Subcutaneous abdominal adipose tissue (tissue), 5 donors: ENCODE data around the gene LRRC74A.

Experiments
- H3K27ac ChIP-seq: one replicate; pipeline ENCODE4 v1.7.0; 2013; ENCODE audit warnings: low read depth, mild to moderate bottlenecking, inconsistent platforms, low read length, moderate library complexity
- H3K27me3 ChIP-seq, 5 donors: one replicate each; pipeline ENCODE4 v1.7.0; 2013; ENCODE audit warnings: low read length in 5 of 5, inconsistent platforms in 1 of 5; ENCODE audit not compliant: control insufficient read depth in 5 of 5, insufficient read depth in 4 of 5
- H3K36me3 ChIP-seq, 5 donors: one replicate each; pipeline ENCODE4 v1.7.0; 2013; ENCODE audit warnings: low read length in 5 of 5; ENCODE audit not compliant: control insufficient read depth in 5 of 5, insufficient read depth in 5 of 5
- H3K4me1 ChIP-seq, 5 donors: one replicate each; pipeline ENCODE4 v1.7.0; 2013; ENCODE audit warnings: low read length in 5 of 5, mild to moderate bottlenecking in 3 of 5, moderate library complexity in 1 of 5; ENCODE audit not compliant: control insufficient read depth in 5 of 5, insufficient read depth in 5 of 5
- H3K4me3 ChIP-seq, 5 donors: one replicate each; pipeline ENCODE4 v1.7.0; 2013; ENCODE audit warnings: low read length in 5 of 5, low read depth in 1 of 5
- H3K9ac ChIP-seq, 5 donors: one replicate each; pipeline ENCODE4 v1.7.0; 2013; ENCODE audit warnings: low read length in 5 of 5, mild to moderate bottlenecking in 4 of 5, moderate library complexity in 3 of 5
- H3K9me3 ChIP-seq, 5 donors: one replicate each; pipeline ENCODE4 v1.7.0; 2013; ENCODE audit warnings: low read length in 5 of 5; ENCODE audit not compliant: control insufficient read depth in 5 of 5
- donor health status: healthy.
- donor health status: healthy.
- donor health status: healthy.
- donor health status: healthy.
- donor health status: healthy.

LRRC74A gene

GRCh38 chr14:76867516-76868453 lies 41.6 kb downstream of the LRRC74A start:
- Histone ChIP-seq H3K36me3 (no peaks in the 10 kb centered on the region), H3K4me3 (peak overlapping the region in 2 of 5 donors; percentile 27 to 36), H3K4me1 (peaks cover 0 to 44% (median 23%) of the 10 kb centered on the region in 5 donors), H3K9ac (peak overlapping the region in 1 of 5 donors; percentile 23), H3K27ac (no peak overlapping the region), H3K9me3 (no peaks in the 10 kb centered on the region), H3K27me3 (peaks cover 0 to 15% (median 7%) of the 10 kb centered on the region in 5 donors)

GRCh38 chr14:76868454-76869170 lies 42.4 kb downstream of the LRRC74A start:
- peaks cover 0 to 15% (median 7%) of the 10 kb centered on the region in 5 donors for H3K27me3 ChIP-seq
- no peak overlapping the region for H3K9ac ChIP-seq
- no peaks in the 10 kb centered on the region for H3K36me3 ChIP-seq
- no peaks in the 10 kb centered on the region for H3K9me3 ChIP-seq
- H3K4me3 ChIP-seq, result no peak overlapping the region
- peaks cover 0 to 39% (median 16%) of the 10 kb centered on the region in 5 donors for H3K4me1 ChIP-seq
- no peak overlapping the region for H3K27ac ChIP-seq

- H3K27me3 ChIP-seq, result peaks cover 0 to 15% (median 7%) of the 10 kb centered on the region in 5 donors
- H3K9me3 ChIP-seq, result no peaks in the 10 kb centered on the region
- H3K27ac ChIP-seq, result no peak overlapping the region
- H3K36me3 ChIP-seq, result no peaks in the 10 kb centered on the region
- H3K9ac ChIP-seq, result no peak overlapping the region
- H3K4me3 ChIP-seq, result no peak overlapping the region
- peaks cover under 1 to 26% (median 12%) of the 10 kb centered on the region in 5 donors for H3K4me1 ChIP-seq
These were observed 44.0 kb downstream of the LRRC74A start for GRCh38 chr14:76870166-76870565.

- Histone ChIP-seq H3K9ac (no peak overlapping the region), H3K27me3 (peaks cover 0 to 9% (median 2%) of the 10 kb centered on the region in 5 donors), H3K27ac (no peak overlapping the region), H3K4me3 (no peak overlapping the region), H3K36me3 (no peaks in the 10 kb centered on the region), H3K4me1 (peaks cover under 1 to 7% (median 6%) of the 10 kb centered on the region in 5 donors), H3K9me3 (no peaks in the 10 kb centered on the region)
These were observed 46.7 kb downstream of the LRRC74A start for GRCh38 chr14:76872796-76873432.

- Histone ChIP-seq H3K27ac (no peak overlapping the region), H3K4me3 (no peak overlapping the region), H3K36me3 (no peaks in the 10 kb centered on the region), H3K9me3 (no peaks in the 10 kb centered on the region), H3K4me1 (peaks cover 0 to 5% (median 0%) of the 10 kb centered on the region in 5 donors), H3K9ac (no peak overlapping the region), H3K27me3 (peaks cover 0 to 4% (median 0%) of the 10 kb centered on the region in 5 donors)
These were observed 48.5 kb downstream of the LRRC74A start for GRCh38 chr14:76874734-76875133.

GRCh38 chr14:76876076-76876475 lies 49.9 kb downstream of the LRRC74A start:
- no peak overlapping the region for H3K9ac ChIP-seq

GRCh38 chr14:76877871-76878270 lies 51.7 kb downstream of the LRRC74A start:
- H3K9me3 ChIP-seq, result no peaks in the 10 kb centered on the region
- no peaks in the 10 kb centered on the region for H3K36me3 ChIP-seq
- H3K27me3 ChIP-seq, result peaks cover 0 to under 1% (median 0%) of the 10 kb centered on the region in 5 donors
- H3K4me3 ChIP-seq, result no peak overlapping the region
- H3K9ac ChIP-seq, result no peak overlapping the region
- H3K4me1 ChIP-seq, result peaks cover 0 to 8% (median 0%) of the 10 kb centered on the region in 5 donors
- no peak overlapping the region for H3K27ac ChIP-seq

More at GRCh38 chr14:76876076-76876475, 49.9 kb downstream of the LRRC74A start:
- Histone ChIP-seq H3K36me3 (no peaks in the 10 kb centered on the region), H3K27me3 (no peaks in the 10 kb centered on the region), H3K9me3 (no peaks in the 10 kb centered on the region), H3K27ac (no peak overlapping the region), H3K4me3 (no peak overlapping the region), H3K4me1 (peaks cover 0 to 5% (median 0%) of the 10 kb centered on the region in 5 donors)

GRCh38 chr14:76880449-76880848 lies 54.2 kb downstream of the LRRC74A start:
- Histone ChIP-seq H3K4me3 (no peak overlapping the region), H3K27me3 (peaks cover 0 to 4% (median 0%) of the 10 kb centered on the region in 5 donors), H3K9me3 (no peaks in the 10 kb centered on the region), H3K27ac (no peak overlapping the region), H3K4me1 (peaks cover 0 to 20% (median 11%) of the 10 kb centered on the region in 5 donors), H3K36me3 (no peaks in the 10 kb centered on the region), H3K9ac (no peak overlapping the region)

GRCh38 chr14:76881348-76881747 lies 55.1 kb downstream of the LRRC74A start:
- H3K36me3 ChIP-seq, result no peaks in the 10 kb centered on the region
- H3K27me3 ChIP-seq, result peaks cover 0 to 4% (median 0%) of the 10 kb centered on the region in 5 donors
- H3K27ac ChIP-seq, result no peak overlapping the region
- no peak overlapping the region for H3K4me3 ChIP-seq
- H3K9ac ChIP-seq, result no peak overlapping the region
- no peaks in the 10 kb centered on the region for H3K9me3 ChIP-seq
- H3K4me1 ChIP-seq, result peaks cover 0 to 25% (median 13%) of the 10 kb centered on the region in 5 donors
